Mesodermal cell (in vitro differentiated cells): ENCODE measurements around the gene MAML3.

Experiments
- H3K27ac ChIP-seq: 2 replicates; pipeline ENCODE4 v1.7.0; 2013; ENCODE audit warnings: mild to moderate bottlenecking, low read depth, low read length, moderate library complexity; ENCODE audit not compliant: severe bottlenecking
- H3K36me3 ChIP-seq: 2 replicates; pipeline ENCODE4 v1.7.1; 2013; ENCODE audit warnings: mild to moderate bottlenecking, low read length, moderate library complexity; ENCODE audit not compliant: control insufficient read depth, insufficient read depth
- H3K4me1 ChIP-seq: one replicate; pipeline ENCODE4 v1.7.1; 2013; ENCODE audit warnings: mild to moderate bottlenecking, low read length; ENCODE audit not compliant: insufficient read depth, control insufficient read depth, poor library complexity, severe bottlenecking
- H3K4me3 ChIP-seq: 2 replicates; pipeline ENCODE4 v1.7.0; 2013; ENCODE audit warnings: low read length, control low read depth, mild to moderate bottlenecking; ENCODE audit not compliant: insufficient read depth, poor library complexity, severe bottlenecking; ENCODE audit errors: extremely low read depth
- H3K9me3 ChIP-seq: 2 replicates; pipeline ENCODE4 v1.7.1; 2013; ENCODE audit warnings: mild to moderate bottlenecking, low read length, moderate library complexity; ENCODE audit not compliant: control insufficient read depth
- WGBS, 2 experiments: methylation state at CpG; one replicate each; pipeline ENCODE4 v1.1.5; 2013; ENCODE audit warnings: missing lambda C conversion rate in 2 of 2; ENCODE audit not compliant: insufficient coverage in 2 of 2; 5-methylcytosine and 5-hydroxymethylcytosine counted together

The MAML3 gene

GRCh38 chr4:139815778-139816601 is 338.0 kb downstream of the MAML3 start:
- peaks cover 36% of the 10 kb centered on the region for H3K4me1 ChIP-seq
- peaks cover 5% of the 10 kb centered on the region for H3K36me3 ChIP-seq
- peak overlapping the region; percentile 14 for H3K4me3 ChIP-seq
- 6% methylated on average over 15 to 17 of the region's 24 CpGs for WGBS, 2 experiments
- peak overlapping the region; percentile 99 for H3K27ac ChIP-seq
- peaks cover 6% of the 10 kb centered on the region for H3K9me3 ChIP-seq

GRCh38 chr4:139814323-139815015 is 339.5 kb downstream of the MAML3 start:
- Histone ChIP-seq H3K4me3 (no peak overlapping the region), H3K4me1 (peaks cover 39% of the 10 kb centered on the region), H3K27ac (peak overlapping the region; percentile 99), H3K36me3 (peaks cover 14% of the 10 kb centered on the region), H3K9me3 (peaks cover 14% of the 10 kb centered on the region)
- 80 to 90% methylated on average over 2 of the region's 8 CpGs for WGBS, 2 experiments

GRCh38 chr4:139813881-139814280 is 340.1 kb downstream of the MAML3 start:
- WGBS, 2 experiments: no CpG with 5 or more reads among the region's 3 CpGs
- H3K4me1 ChIP-seq: peaks cover 45% of the 10 kb centered on the region
- peak overlapping the region; percentile 99 for H3K27ac ChIP-seq
- H3K9me3 ChIP-seq: peaks cover 14% of the 10 kb centered on the region
- H3K4me3 ChIP-seq: no peak overlapping the region
- H3K36me3 ChIP-seq: peaks cover 14% of the 10 kb centered on the region

DNA sequence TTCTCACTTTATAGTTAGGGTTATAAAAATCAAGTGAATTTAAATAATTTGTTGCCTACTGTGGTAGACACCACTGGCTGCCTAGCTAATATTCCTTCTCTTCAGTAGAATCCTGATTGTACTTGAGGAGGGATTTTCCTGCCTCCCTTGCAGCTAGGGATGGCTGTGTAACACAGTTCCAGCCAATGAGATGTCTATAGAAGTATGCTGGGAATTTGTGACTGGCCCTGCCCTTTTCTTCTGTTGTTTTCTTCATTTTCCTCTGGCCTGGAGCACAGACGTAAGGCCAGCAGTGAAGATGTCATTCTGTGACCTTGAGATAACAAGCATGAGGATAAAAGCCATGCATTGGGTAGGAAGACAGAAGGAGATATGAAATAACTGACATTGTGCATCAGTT is 343.3 kb downstream of the MAML3 start:
- no peak overlapping the region for H3K4me3 ChIP-seq
- H3K9me3 ChIP-seq: peaks cover 14% of the 10 kb centered on the region
- H3K4me1 ChIP-seq: peaks cover 40% of the 10 kb centered on the region
- H3K27ac ChIP-seq: no peak overlapping the region
- 80% methylated on average over 1 of the region's 1 CpG; no CpG with 5 or more reads in 1 of the 2 experiments for WGBS, 2 experiments
- peaks cover 14% of the 10 kb centered on the region for H3K36me3 ChIP-seq

GRCh38 chr4:139809757-139810140 is 344.2 kb downstream of the MAML3 start:
- Histone ChIP-seq H3K4me3 (no peak overlapping the region), H3K4me1 (peaks cover 31% of the 10 kb centered on the region), H3K9me3 (peaks cover 14% of the 10 kb centered on the region), H3K36me3 (peaks cover 14% of the 10 kb centered on the region), H3K27ac (peak overlapping the region; percentile 89)
- no CpG with 5 or more reads among the region's 3 CpGs for WGBS, 2 experiments

GRCh38 chr4:139808808-139809756 is 344.9 kb downstream of the MAML3 start:
- peaks cover 24% of the 10 kb centered on the region for H3K4me1 ChIP-seq
- peaks cover 14% of the 10 kb centered on the region for H3K9me3 ChIP-seq
- WGBS, 2 experiments: 78 to 85% methylated on average over 8 of the region's 11 CpGs
- H3K27ac ChIP-seq: peak overlapping the region; percentile 89
- no peak overlapping the region for H3K4me3 ChIP-seq
- H3K36me3 ChIP-seq: peaks cover 14% of the 10 kb centered on the region

GRCh38 chr4:139808381-139808807 is 345.6 kb downstream of the MAML3 start:
- peaks cover 18% of the 10 kb centered on the region for H3K4me1 ChIP-seq
- no peak overlapping the region for H3K4me3 ChIP-seq
- WGBS, 2 experiments: 86% methylated on average over 3 of the region's 4 CpGs; no CpG with 5 or more reads in 1 of the 2 experiments
- peak overlapping the region; percentile 89 for H3K27ac ChIP-seq
- peaks cover 14% of the 10 kb centered on the region for H3K36me3 ChIP-seq
- H3K9me3 ChIP-seq: peaks cover 14% of the 10 kb centered on the region

GRCh38 chr4:139807483-139807882 is 346.5 kb downstream of the MAML3 start:
- H3K9me3 ChIP-seq: peaks cover 14% of the 10 kb centered on the region
- peaks cover 14% of the 10 kb centered on the region for H3K36me3 ChIP-seq
- no peak overlapping the region for H3K27ac ChIP-seq
- H3K4me1 ChIP-seq: peaks cover 18% of the 10 kb centered on the region
- WGBS, 2 experiments: 98 to 100% methylated on average over 4 of the region's 4 CpGs
- no peak overlapping the region for H3K4me3 ChIP-seq

DNA sequence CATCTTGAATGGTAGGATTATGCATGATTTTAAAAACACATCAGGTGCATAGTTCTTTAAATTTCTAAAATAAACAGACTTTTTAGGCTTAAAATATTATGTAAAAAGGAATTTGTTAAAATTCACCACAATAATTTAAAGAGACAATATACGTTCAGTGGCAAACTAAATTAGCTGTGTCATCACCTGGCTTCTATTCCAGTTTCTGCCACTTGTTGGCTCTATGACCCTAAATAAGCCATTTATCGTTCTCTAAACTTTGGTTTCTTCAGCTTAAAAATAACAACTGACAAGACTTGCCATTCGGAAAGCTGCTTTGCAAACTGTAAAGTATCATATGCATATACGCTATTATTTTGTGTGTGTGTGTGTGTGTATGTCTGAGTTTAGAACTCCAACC is 347.1 kb downstream of the MAML3 start:
- H3K4me1 ChIP-seq: peaks cover 18% of the 10 kb centered on the region
- H3K9me3 ChIP-seq: peaks cover 14% of the 10 kb centered on the region
- H3K4me3 ChIP-seq: no peak overlapping the region
- 100% methylated on average over 1 to 2 of the region's 4 CpGs for WGBS, 2 experiments
- peaks cover 14% of the 10 kb centered on the region for H3K36me3 ChIP-seq
- H3K27ac ChIP-seq: no peak overlapping the region

DNA sequence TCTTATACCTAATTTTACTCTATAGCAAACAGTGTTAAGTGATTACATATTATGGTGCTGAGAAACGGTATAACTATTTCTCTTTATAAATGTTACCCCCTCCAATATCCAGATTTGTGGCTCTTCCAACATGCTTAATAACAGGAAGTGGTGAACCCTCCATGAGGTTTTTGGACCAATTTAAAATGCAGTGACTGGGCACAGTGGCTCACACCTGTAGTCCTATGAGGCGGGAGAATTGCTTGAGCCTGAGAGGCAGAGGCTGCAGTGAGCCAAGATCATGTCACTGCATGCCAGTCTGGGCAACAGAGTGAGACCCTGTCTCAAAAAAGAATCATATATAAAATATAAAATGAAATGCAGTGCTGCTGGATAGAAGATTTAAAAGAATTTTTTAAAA is 351.1 kb downstream of the MAML3 start:
- H3K4me3 ChIP-seq: no peak overlapping the region
- no peaks in the 10 kb centered on the region for H3K36me3 ChIP-seq
- H3K4me1 ChIP-seq: peaks cover 8% of the 10 kb centered on the region
- H3K9me3 ChIP-seq: no peaks in the 10 kb centered on the region
- WGBS, 2 experiments: 100% methylated on average over 1 of the region's 2 CpGs; no CpG with 5 or more reads in 1 of the 2 experiments
- no peak overlapping the region for H3K27ac ChIP-seq
